ENCODE data around the gene SLC12A7. TPM values are rescaled to one million over a fixed set of nuclear protein-coding genes. Genes with fewer than 3 reads are reported as not detected.

Gene SLC12A7
- total and polyA plus RNA-seq, 9 of the 15 experiments (the other 6 are each of a cell fraction or from before 2014, with no cell fraction given): 0.01 to 3.1 (median 0.56) TPM

GRCh38 chr5:1088726-1089125, 23.1 kb downstream of the SLC12A7 start (continued):
- TF ChIP-seq MAFF (IDR thresholded peaks at IDR 0.05; ENCODE audit: low read length) (no peak), LARP7 (IDR thresholded peaks at IDR 0.05) (no peak)

DNA sequence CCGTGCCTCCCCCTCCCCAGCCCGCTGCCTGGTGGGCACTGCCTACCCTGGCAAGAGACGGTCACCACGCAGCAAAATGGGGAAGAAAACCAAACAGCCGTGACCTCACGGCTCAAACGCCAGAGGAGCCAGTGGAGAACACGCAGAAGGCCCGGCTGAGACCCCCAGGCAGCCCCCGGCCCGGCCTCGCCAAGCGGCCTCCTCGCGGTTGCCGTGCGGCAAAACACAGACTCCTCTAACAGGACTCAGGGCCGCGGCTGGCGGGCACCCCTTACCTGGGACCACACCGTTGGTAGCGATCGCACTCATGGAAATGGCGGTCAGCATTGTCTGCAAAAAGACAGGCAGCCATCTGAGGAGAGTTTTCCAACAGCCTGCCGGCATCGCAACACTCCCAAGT, 23.8 kb downstream of the SLC12A7 start:
- Histone ChIP-seq H3K27me3 (ENCODE audit: control insufficient read depth in 2 of 2, insufficient read depth in 2 of 2, low read length in 2 of 2) (peaks cover 4 to 91% of the 10 kb centered on the region in 2 experiments; a peak in 3 of 5 replicates), H3K27ac (ENCODE audit: extremely low read depth, low read depth, low read length) (no peak overlapping the region), H2AFZ (ENCODE audit: low read depth, low read length) (no peak overlapping the region), H4K20me1 (replicated peaks; ENCODE audit: control insufficient read depth, insufficient read depth, low read length) (peaks cover 11% of the 10 kb centered on the region), H3K4me2 (ENCODE audit: insufficient read depth, low read length) (no peak overlapping the region), H3K36me3 (ENCODE audit: control insufficient read depth, insufficient read depth, low read length) (no peaks in the 10 kb centered on the region), H3K79me2 (ENCODE audit: control insufficient read depth, insufficient read depth, low read length) (no peaks in the 10 kb centered on the region), H3K4me1 (replicated peaks in 1 of 2; ENCODE audit: control insufficient read depth in 2 of 2, insufficient read depth in 2 of 2, low read length in 2 of 2) (peaks cover 0 to 68% of the 10 kb centered on the region in 2 experiments; a peak in 2 of 5 replicates), H3K9me1 (ENCODE audit: control insufficient read depth, insufficient read depth, low read length) (no peaks in the 10 kb centered on the region), H3K9me3 (replicated peaks; ENCODE audit: control insufficient read depth, insufficient read depth, low read depth, low read length) (no peaks in the 10 kb centered on the region), H3K9ac (ENCODE audit: insufficient read depth in 1 of 2, low read depth in 2 of 2, low read length in 2 of 2) (peak overlapping the region in 1 of 2 experiments; percentile 58; a peak in 1 of 4 replicates), H3K4me3 (no peak overlapping the region)
- no peak for DNase-seq (ENCODE audit: extremely low read depth in 1 of 4, low spot score in 3 of 4)
- in situ Hi-C loops (cut with MboI): no loop called here
- no peak for FAIRE-seq
- POLR2A ChIA-PET: interaction anchor here (0.6 kb wide), 1 partner anchor 140 kb away, joined by 3 read pairs; no protein-coding TSS in a partner anchor
- no TSS peak for BruUV-seq (replicated peaks)
- no peak for ATAC-seq
- 70% methylated on average over 23 of the region's 26 CpGs for WGBS (ENCODE audit: insufficient coverage, low coverage, missing lambda C conversion rate)
- CTCF ChIA-PET (ENCODE audit: low intra/inter-chr PET ratio): no interaction called here
- intact Hi-C loops (cut with micrococcal nuclease): no loop called here
- TF ChIP-seq ZNF408 (CRISPR knock-in tag; IDR thresholded peaks at IDR 0.05; ENCODE audit: low read depth): no peak
- TF ChIP-seq EP400 (IDR thresholded peaks at IDR 0.05): no peak
- TF ChIP-seq PPARD (CRISPR knock-in tag; IDR thresholded peaks at IDR 0.05): no peak
- no peak for TF ChIP-seq MAFF (IDR thresholded peaks at IDR 0.05; ENCODE audit: low read length)
- no peak for TF ChIP-seq NR4A1 (CRISPR knock-in tag; IDR thresholded peaks at IDR 0.05)
- no peak for TF ChIP-seq NR4A1 (tag; IDR thresholded peaks at IDR 0.05)
- no peak for TF ChIP-seq CEBPZ (IDR thresholded peaks at IDR 0.05; ENCODE audit: borderline replicate concordance, low read depth, low read length)
- TF ChIP-seq KLF1 (tag; IDR thresholded peaks at IDR 0.05): no peak
- no peak for TF ChIP-seq TRIM28 (IDR thresholded peaks at IDR 0.05)
- no peak for TF ChIP-seq ZNF354B (CRISPR knock-in tag; IDR thresholded peaks at IDR 0.05)
- TF ChIP-seq ZNF124 (CRISPR knock-in tag; IDR thresholded peaks at IDR 0.05): no peak
- no peak for TF ChIP-seq EHMT2 (IDR thresholded peaks at IDR 0.05)
- TF ChIP-seq HNRNPLL (IDR thresholded peaks at IDR 0.05; ENCODE audit: low read depth, low read length, poor library complexity, severe bottlenecking): no peak
- TF ChIP-seq SAP30 (IDR thresholded peaks at IDR 0.05; ENCODE audit: borderline replicate concordance, insufficient read depth, low read depth, low read length, poor library complexity, severe bottlenecking): no peak
- no peak for TF ChIP-seq ZNF561 (CRISPR knock-in tag; conservative IDR thresholded peaks at IDR 0.05)
- TF ChIP-seq TEAD4 (IDR thresholded peaks at IDR 0.05; ENCODE audit: low read length): no peak
- TF ChIP-seq TEAD4 (CRISPR knock-in tag; IDR thresholded peaks at IDR 0.05; ENCODE audit: borderline replicate concordance): no peak
- no peak for TF ChIP-seq SP2 (IDR thresholded peaks at IDR 0.05; ENCODE audit: extremely low read depth, low read depth, low read length, poor library complexity, severe bottlenecking)

Data from K562 (cell line).